A673 (cell line): ENCODE results near the gene TDO2. TPM values are rescaled to one million over a fixed set of nuclear protein-coding genes. Genes with fewer than 3 reads are reported as not detected.

Experiments
- BruUV-seq: library from RNA; stranded (reverse); fragments of 400-500 nt; replicated peaks from 2 replicates; lab custom pipeline; 2021; lab: Mats Ljungman, UMichigan
- CTCF ChIA-PET: fragments of 300-600 bp; sonication (Branson Sonifier 250); formaldehyde crosslinking; loops from one replicate; lab custom pipeline; 2022; ENCODE audit warnings: antibody characterized with exemption; lab: Charles Lee
- POLR2A ChIA-PET: fragments of 300-600 bp; sonication (Branson Sonifier 250); formaldehyde crosslinking; loops from one replicate; lab custom pipeline; 2022; ENCODE audit warnings: antibody characterized with exemption; ENCODE audit not compliant: low non-redundant PET; lab: Charles Lee
- DNase-seq: peaks from one replicate; pipeline ENCODE4 v3.0.0-alpha.2; 2015; ENCODE audit warnings: low spot score
- H3K27ac ChIP-seq: fragments of 200-600 bp; sonication (generic); 2 replicates; pipeline ENCODE4 v1.5.1; 2016; ENCODE audit warnings: mixed run types, low read depth, mild to moderate bottlenecking, mixed read lengths, antibody characterized with exemption, low read length; ENCODE audit not compliant: poor library complexity, severe bottlenecking
- H3K27me3 ChIP-seq: fragments of 200-600 bp; sonication (generic); replicated peaks from 2 replicates; pipeline ENCODE4 v1.6.1; 2017; ENCODE audit warnings: mixed run types, low read depth, mild to moderate bottlenecking, mixed read lengths, antibody characterized with exemption, low read length; ENCODE audit not compliant: insufficient read depth, poor library complexity
- H3K36me3 ChIP-seq: fragments of 200-600 bp; sonication (generic); 2 replicates; pipeline ENCODE4 v1.6.1; 2016; ENCODE audit warnings: mixed run types, mild to moderate bottlenecking, mixed read lengths, antibody characterized with exemption, low read length; ENCODE audit not compliant: insufficient read depth, poor library complexity, severe bottlenecking
- H3K4me1 ChIP-seq: fragments of 200-600 bp; sonication (generic); 2 replicates; pipeline ENCODE4 v1.6.1; 2017; ENCODE audit warnings: mixed run types, mild to moderate bottlenecking, mixed read lengths, antibody characterized with exemption, low read length; ENCODE audit not compliant: insufficient read depth, poor library complexity, severe bottlenecking
- H3K4me3 ChIP-seq: fragments of 200-600 bp; sonication (generic); 2 replicates; pipeline ENCODE4 v1.5.1; 2016; ENCODE audit warnings: low read depth, mixed run types, mild to moderate bottlenecking, mixed read lengths, low read length; ENCODE audit not compliant: poor library complexity, severe bottlenecking
- H3K9me3 ChIP-seq: fragments of 200-600 bp; sonication (generic); 2 replicates; pipeline ENCODE4 v1.6.1; 2016; ENCODE audit warnings: mixed run types, low read depth, mild to moderate bottlenecking, mixed read lengths, antibody characterized with exemption, low read length; ENCODE audit not compliant: poor library complexity, severe bottlenecking
- CTCF ChIP-seq: fragments of 300-800, 200-600 bp; sonication (generic); conservative IDR thresholded peaks from 2 replicates; pipeline ENCODE4 v1.5.1; 2017; ENCODE audit warnings: low read depth, mild to moderate bottlenecking, antibody characterized with exemption, low read length, moderate library complexity, mixed read lengths
- EZH2 ChIP-seq: fragments of 200-600 bp; sonication (generic); IDR thresholded peaks from 2 replicates; pipeline ENCODE4 v1.6.1; 2017; ENCODE audit warnings: borderline replicate concordance, low read depth, mild to moderate bottlenecking, mixed read lengths, antibody characterized with exemption, low read length; ENCODE audit not compliant: poor library complexity, severe bottlenecking
- intact Hi-C: fragments of 100-400 bp; cut with micrococcal nuclease; formaldehyde crosslinking; loops from one replicate; pipeline ENCODE4 v1.10.0; 2022; ENCODE audit not compliant: unreplicated experiment
- total RNA-seq: library from RNA; stranded (reverse); gene quantifications from 2 replicates; pipeline ENCODE4 v1.2.3, GENCODE V29; 2021

The TDO2 gene
- total RNA-seq, 1 experiment from 2014 or later = 1.0 TPM

- BruUV-seq = no TSS peak
- no peaks in the 10 kb centered on the region for H3K27me3 ChIP-seq
- H3K36me3 ChIP-seq = no peaks in the 10 kb centered on the region
- intact Hi-C loops = no loop called here
- POLR2A ChIA-PET = no interaction called here
- no peaks in the 10 kb centered on the region for H3K4me1 ChIP-seq
- no peak for DNase-seq
- CTCF ChIA-PET = no interaction called here
- H3K9me3 ChIP-seq = peaks cover 10% of the 10 kb centered on the region
- no peak overlapping the region for H3K27ac ChIP-seq
- TF ChIP-seq CTCF = no peak
- no peak for TF ChIP-seq EZH2
- H3K4me3 ChIP-seq = no peak overlapping the region
These were observed 23.7 kb upstream of the TDO2 start for GRCh38 chr4:155879767-155880166.

- no peak for DNase-seq
- CTCF ChIA-PET = no interaction called here
- POLR2A ChIA-PET = no interaction called here
- Histone ChIP-seq H3K4me1 (no peaks in the 10 kb centered on the region), H3K9me3 (no peaks in the 10 kb centered on the region), H3K27me3 (no peaks in the 10 kb centered on the region), H3K36me3 (no peaks in the 10 kb centered on the region), H3K4me3 (no peak overlapping the region), H3K27ac (no peak overlapping the region)
- TF ChIP-seq EZH2 (no peak), CTCF (no peak)
- intact Hi-C loops = no loop called here
- BruUV-seq = no TSS peak
These were observed 21.9 kb upstream of the TDO2 start for GRCh38 chr4:155881555-155881954.

GRCh38 chr4:155883895-155884294 is 19.6 kb upstream of the TDO2 start:
- Histone ChIP-seq H3K4me3 (no peak overlapping the region), H3K27me3 (no peaks in the 10 kb centered on the region), H3K4me1 (peaks cover 2% of the 10 kb centered on the region), H3K9me3 (no peaks in the 10 kb centered on the region), H3K36me3 (no peaks in the 10 kb centered on the region), H3K27ac (no peak overlapping the region)
- no peak for DNase-seq
- ChIA-PET CTCF (no interaction called here), POLR2A (no interaction called here)
- TF ChIP-seq CTCF = no peak
- TF ChIP-seq EZH2 = no peak
- no TSS peak for BruUV-seq
- intact Hi-C loops = no loop called here
